CD4-positive, CD25-positive, alpha-beta regulatory T cell (primary cell): Measurements from ENCODE around the gene HRAS. TPM values are rescaled to one million over a fixed set of nuclear protein-coding genes. Genes with fewer than 3 reads are reported as not detected.
A peak's percentile ranks its signal among the peaks of the same experiment; 100 is the strongest.

ENCODE experiments used
- ATAC-seq, 2 donors: fragments of 150-1000 bp; cut with Tn5 transposase; one replicate each; pipeline ENCODE4 v1.10.0; 2021; ENCODE audit warnings: low read depth in 2 of 2, moderate number of reproducible peaks in 2 of 2, moderate library complexity in 1 of 2
- DNase-seq, 3 donors: peaks; one replicate each; pipeline versions ENCODE4 v3.0.0 to v3.0.0-alpha.2; 2012 to 2022; ENCODE audit warnings: mixed read lengths in 1 of 3
- H3K27ac ChIP-seq: one replicate; pipeline ENCODE4 v1.7.0; 2013; ENCODE audit warnings: mild to moderate bottlenecking, low read length; ENCODE audit not compliant: insufficient read depth, poor library complexity, severe bottlenecking
- H3K27me3 ChIP-seq: one replicate; pipeline ENCODE4 v1.7.0; 2013; ENCODE audit warnings: low read length; ENCODE audit not compliant: control insufficient read depth, insufficient read depth
- H3K36me3 ChIP-seq: one replicate; pipeline ENCODE4 v1.7.0; 2013; ENCODE audit warnings: mild to moderate bottlenecking, low read length, moderate library complexity; ENCODE audit not compliant: control insufficient read depth, insufficient read depth
- H3K4me1 ChIP-seq: 2 replicates; pipeline ENCODE4 v1.7.0; 2013; ENCODE audit warnings: mild to moderate bottlenecking, low read length; ENCODE audit not compliant: insufficient read depth, control insufficient read depth, poor library complexity, severe bottlenecking
- H3K4me3 ChIP-seq: one replicate; pipeline ENCODE4 v1.7.0; 2013; ENCODE audit warnings: low read depth, mild to moderate bottlenecking, low read length, moderate library complexity
- H3K9me3 ChIP-seq, 2 experiments: 1 replicate in 1 of 2; 2 replicates in 1 of 2; pipeline ENCODE4 v1.7.0; 2013; ENCODE audit warnings: low read length in 2 of 2, mild to moderate bottlenecking in 1 of 2, moderate library complexity in 1 of 2; ENCODE audit not compliant: control insufficient read depth in 2 of 2
- H3K27ac Mint-ChIP-seq, 3 donors: one replicate each; pipeline ENCODE4 v1.8.0; 2020 to 2022; ENCODE audit warnings: mild to moderate bottlenecking in 3 of 3, mixed read lengths in 3 of 3, moderate library complexity in 2 of 3
- H3K27me3 Mint-ChIP-seq: one replicate; pipeline ENCODE4 v1.8.0; 2022; ENCODE audit warnings: mild to moderate bottlenecking, mixed read lengths
- H3K36me3 Mint-ChIP-seq: one replicate; pipeline ENCODE4 v1.8.0; 2020; ENCODE audit warnings: mixed read lengths
- H3K4me1 Mint-ChIP-seq, 4 donors: one replicate each; pipeline ENCODE4 v1.8.0; 2020 to 2022; ENCODE audit warnings: mixed read lengths in 4 of 4, mild to moderate bottlenecking in 1 of 4
- H3K4me3 Mint-ChIP-seq, 4 donors: one replicate each; pipeline ENCODE4 v1.8.0; 2020 to 2022; ENCODE audit warnings: mild to moderate bottlenecking in 4 of 4, mixed read lengths in 4 of 4, moderate library complexity in 3 of 4
- H3K9me3 Mint-ChIP-seq, 7 donors: one replicate each; pipeline ENCODE4 v1.8.0; 2020 to 2022; ENCODE audit warnings: mixed read lengths in 7 of 7, mild to moderate bottlenecking in 3 of 7, moderate library complexity in 2 of 7
- polyA plus RNA-seq, 4 donors: library from polyadenylated mRNA; unstranded; fragments of 300-500 nt; fragmentation: Illumina TruSeq; gene quantifications; one replicate each; pipeline ENCODE4 v1.2.3, GENCODE V29; 2021
- total RNA-seq: library from RNA; stranded (reverse); gene quantifications from one replicate; pipeline ENCODE4 v1.2.3, GENCODE V29; 2022

Gene HRAS
- total and polyA plus RNA-seq, 5 donors from 2014 or later, result 15.9 to 35.2 (median 21.8) TPM

GRCh38 chr11:571802-572185, 36.4 kb upstream of the HRAS start:
- Histone ChIP-seq H3K27me3 (no peaks in the 10 kb centered on the region), H3K27ac (no peak overlapping the region), H3K9me3 (no peaks in the 10 kb centered on the region), H3K4me3 (no peak overlapping the region), H3K4me1 (peaks cover 30% of the 10 kb centered on the region), H3K36me3 (no peaks in the 10 kb centered on the region)
- peaks cover 4 to 31% (median 12%) of the 10 kb centered on the region in 4 donors for H3K4me1 Mint-ChIP-seq
- ATAC-seq (no peak), DNase-seq (no peak)
- H3K4me3 Mint-ChIP-seq, result peak overlapping the region in 1 of 4 donors; percentile 32
- H3K27me3 Mint-ChIP-seq, result peaks cover 5% of the 10 kb centered on the region
- no peak overlapping the region for H3K27ac Mint-ChIP-seq
- H3K36me3 Mint-ChIP-seq, result no peaks in the 10 kb centered on the region
- H3K9me3 Mint-ChIP-seq, result peaks cover 0 to 1% (median 0%) of the 10 kb centered on the region in 7 donors

GRCh38 chr11:569158-569885, 33.9 kb upstream of the HRAS start:
- H3K27ac ChIP-seq, result peak overlapping the region; percentile 68
- H3K27ac Mint-ChIP-seq, result peak overlapping the region in 2 of 3 donors; percentile 84 to 86
- DNase-seq (no peak), ATAC-seq (no peak)
- H3K4me1 Mint-ChIP-seq, result peaks cover 4 to 19% (median 5%) of the 10 kb centered on the region in 4 donors
- no peaks in the 10 kb centered on the region for H3K27me3 Mint-ChIP-seq
- no peaks in the 10 kb centered on the region for H3K27me3 ChIP-seq
- peak overlapping the region; percentile 48 for H3K4me3 ChIP-seq
- H3K36me3 Mint-ChIP-seq, result no peaks in the 10 kb centered on the region
- peak overlapping the region; percentile 83 to 86 (median 84) for H3K4me3 Mint-ChIP-seq
- H3K9me3 Mint-ChIP-seq, result no peaks in the 10 kb centered on the region
- no peaks in the 10 kb centered on the region for H3K36me3 ChIP-seq
- H3K4me1 ChIP-seq, result peaks cover 16% of the 10 kb centered on the region
- H3K9me3 ChIP-seq, result no peaks in the 10 kb centered on the region

- Histone ChIP-seq H3K27ac (peak overlapping the region; percentile 68), H3K27me3 (no peaks in the 10 kb centered on the region), H3K4me1 (peaks cover 13% of the 10 kb centered on the region), H3K9me3 (no peaks in the 10 kb centered on the region), H3K36me3 (no peaks in the 10 kb centered on the region), H3K4me3 (peak overlapping the region; percentile 48)
- Mint-ChIP-seq H3K4me3 (peak overlapping the region; percentile 76 to 86 (median 84)), H3K36me3 (no peaks in the 10 kb centered on the region), H3K4me1 (peaks cover 0 to 15% (median 0%) of the 10 kb centered on the region in 4 donors), H3K9me3 (no peaks in the 10 kb centered on the region), H3K27ac (peak overlapping the region in 1 of 3 donors; percentile 84), H3K27me3 (no peaks in the 10 kb centered on the region)
- DNase-seq (peak; percentile 91 to 96 (median 96)), ATAC-seq (peak; percentile 87 to 89)
Measured at GRCh38 chr11:568306-569157, 33.2 kb upstream of the HRAS start.

GRCh38 chr11:567629-568292, 32.4 kb upstream of the HRAS start:
- ATAC-seq (no peak), DNase-seq (peak in 2 of 3 donors; percentile 28 to 47)
- Histone ChIP-seq H3K9me3 (no peaks in the 10 kb centered on the region), H3K27me3 (no peaks in the 10 kb centered on the region), H3K36me3 (no peaks in the 10 kb centered on the region), H3K27ac (peak overlapping the region; percentile 47), H3K4me3 (no peak overlapping the region), H3K4me1 (peaks cover 13% of the 10 kb centered on the region)
- Mint-ChIP-seq H3K4me1 (peaks cover 0 to 11% (median 0%) of the 10 kb centered on the region in 4 donors), H3K27me3 (no peaks in the 10 kb centered on the region), H3K36me3 (no peaks in the 10 kb centered on the region), H3K27ac (peak overlapping the region; percentile 26 to 65 (median 44)), H3K9me3 (no peaks in the 10 kb centered on the region), H3K4me3 (peak overlapping the region; percentile 74 to 90 (median 78))

GRCh38 chr11:567011-567628, 31.7 kb upstream of the HRAS start:
- peaks cover 0 to 11% (median 0%) of the 10 kb centered on the region in 4 donors for H3K4me1 Mint-ChIP-seq
- H3K9me3 ChIP-seq, result no peaks in the 10 kb centered on the region
- no peaks in the 10 kb centered on the region for H3K27me3 ChIP-seq
- H3K4me3 ChIP-seq, result no peak overlapping the region
- peak overlapping the region; percentile 44 to 79 (median 65) for H3K27ac Mint-ChIP-seq
- H3K27ac ChIP-seq, result no peak overlapping the region
- no peaks in the 10 kb centered on the region for H3K9me3 Mint-ChIP-seq
- DNase-seq (no peak), ATAC-seq (no peak)
- H3K36me3 ChIP-seq, result no peaks in the 10 kb centered on the region
- peak overlapping the region; percentile 74 to 90 (median 78) for H3K4me3 Mint-ChIP-seq
- no peaks in the 10 kb centered on the region for H3K36me3 Mint-ChIP-seq
- H3K4me1 ChIP-seq, result peaks cover 15% of the 10 kb centered on the region
- no peaks in the 10 kb centered on the region for H3K27me3 Mint-ChIP-seq

- no peaks in the 10 kb centered on the region for H3K27me3 ChIP-seq
- no peaks in the 10 kb centered on the region for H3K36me3 ChIP-seq
- H3K36me3 Mint-ChIP-seq, result no peaks in the 10 kb centered on the region
- H3K9me3 ChIP-seq, result no peaks in the 10 kb centered on the region
- H3K4me1 Mint-ChIP-seq, result peaks cover 0 to 19% (median 2%) of the 10 kb centered on the region in 4 donors
- H3K27ac Mint-ChIP-seq, result no peak overlapping the region
- no peak overlapping the region for H3K27ac ChIP-seq
- no peak for ATAC-seq
- no peaks in the 10 kb centered on the region for H3K27me3 Mint-ChIP-seq
- peak overlapping the region in 2 of 4 donors; percentile 54 to 90 for H3K4me3 Mint-ChIP-seq
- H3K4me1 ChIP-seq, result peaks cover 24% of the 10 kb centered on the region
- no peak overlapping the region for H3K4me3 ChIP-seq
- H3K9me3 Mint-ChIP-seq, result no peaks in the 10 kb centered on the region
- no peak for DNase-seq
Measured at GRCh38 chr11:565921-566509, 30.6 kb upstream of the HRAS start.
